GM21717 (cell line): ENCODE results near the gene P2RX5.

ENCODE experiments used
- ATAC-seq: cut with Tn5 transposase; IDR thresholded peaks from one replicate; pipeline ENCODE4 v1.9.1; 2021; ENCODE audit warnings: mild to moderate bottlenecking, moderate library complexity; ENCODE audit not compliant: unreplicated experiment

Gene P2RX5

GRCh38 chr17:3683054-3683511, 12.9 kb downstream of the P2RX5 start:
- ATAC-seq, result no peak

- no peak for ATAC-seq
These were observed 13.9 kb downstream of the P2RX5 start for GRCh38 chr17:3682033-3682432.

- ATAC-seq, result no peak
These were observed 14.4 kb downstream of the P2RX5 start for GRCh38 chr17:3681565-3681964.

- no peak for ATAC-seq
These were observed 14.9 kb downstream of the P2RX5 start for GRCh38 chr17:3681057-3681456.

GRCh38 chr17:3679531-3680126, 16.3 kb downstream of the P2RX5 start:
- ATAC-seq, result no peak

- no peak for ATAC-seq
These were observed 17.0 kb downstream of the P2RX5 start for GRCh38 chr17:3678821-3679530.

GRCh38 chr17:3678095-3678820, 17.7 kb downstream of the P2RX5 start:
- no peak for ATAC-seq

DNA sequence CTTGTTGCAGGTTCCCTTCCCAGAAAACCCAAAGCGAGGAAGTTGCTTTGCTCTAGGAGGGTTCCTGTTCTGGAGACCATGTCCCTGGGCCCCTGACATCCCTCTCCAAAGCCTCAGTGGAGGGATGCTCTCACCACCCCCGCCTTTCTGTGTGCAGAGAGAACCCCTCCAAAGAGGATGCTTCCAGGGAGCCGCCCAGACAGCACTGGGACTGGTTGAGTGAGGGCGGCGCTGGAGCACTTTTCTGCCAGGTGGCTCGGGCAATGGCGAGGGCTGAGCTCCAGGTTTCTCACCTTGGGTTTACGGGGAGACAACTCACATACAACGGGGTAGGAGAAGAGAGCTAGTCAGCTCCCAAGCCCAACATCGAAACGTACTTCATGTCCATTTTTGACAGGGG, 20.1 kb downstream of the P2RX5 start:
- no peak for ATAC-seq

GRCh38 chr17:3672571-3672970, 23.4 kb downstream of the P2RX5 start:
- no peak for ATAC-seq

DNA sequence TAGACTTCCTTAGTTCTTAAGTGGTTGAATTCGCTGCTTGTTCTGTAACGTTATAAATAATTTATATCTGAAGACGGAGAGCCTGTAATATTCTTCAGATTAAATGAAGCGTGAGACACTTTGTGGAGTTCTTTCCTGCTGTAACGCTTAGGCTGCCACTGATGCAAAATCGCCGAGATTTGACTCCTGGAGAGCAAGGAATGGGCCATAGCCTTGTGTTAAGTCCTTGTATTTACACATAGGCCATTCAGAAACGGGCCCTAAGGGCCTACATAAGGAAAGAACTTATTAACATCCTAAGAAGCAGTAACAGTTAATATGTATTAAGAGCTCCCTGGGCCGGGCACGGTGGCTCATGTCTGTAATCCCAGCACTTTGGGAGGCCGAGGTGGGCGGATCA, 26.4 kb downstream of the P2RX5 start:
- ATAC-seq, result no peak

GRCh38 chr17:3669085-3669347, 26.9 kb downstream of the P2RX5 start:
- ATAC-seq, result peak; percentile 21

DNA sequence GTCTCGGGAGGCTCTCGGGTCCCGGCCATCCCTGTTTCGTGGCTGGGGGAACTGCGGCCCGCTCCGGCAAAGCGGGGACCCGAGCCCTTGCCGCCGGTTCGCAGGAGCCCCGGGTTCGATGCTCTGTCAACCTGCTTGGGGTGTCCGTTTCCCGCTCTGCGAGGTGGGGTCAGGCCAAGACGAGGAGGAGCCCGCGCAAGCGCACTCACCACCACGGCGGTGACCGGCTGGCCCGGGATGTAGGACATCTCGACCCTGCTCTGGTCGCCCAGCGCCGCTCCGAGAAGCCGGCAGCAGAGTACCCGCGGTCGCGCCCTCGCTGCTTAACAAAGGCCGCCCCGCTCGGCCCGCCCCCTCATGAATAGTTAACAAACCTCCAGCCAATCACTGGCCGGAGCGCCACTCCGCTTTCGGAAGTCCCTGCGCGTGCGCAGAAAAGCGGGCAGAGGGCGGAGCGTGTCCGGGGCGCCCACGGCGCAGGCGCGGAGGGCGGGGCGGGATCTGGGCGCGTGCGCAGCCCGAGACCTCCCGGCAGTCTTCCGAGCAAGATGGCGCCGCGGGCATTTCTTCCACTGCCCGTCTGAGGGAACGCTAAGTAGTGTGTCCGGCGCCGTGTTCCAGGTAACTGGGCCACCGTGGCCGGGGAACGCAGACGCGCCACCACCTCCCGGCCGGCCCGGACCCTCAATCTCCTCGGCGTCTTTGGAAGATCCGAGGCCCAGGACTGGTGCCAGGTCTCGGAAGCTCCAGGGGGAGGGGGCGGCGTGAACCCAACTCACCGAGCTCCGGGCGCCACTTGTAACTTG, 27.5 kb downstream of the P2RX5 start, which contains the start of the genes EMC6 and TAX1BP3:
Gene EMC6 (plus strand): TSS at position 534 of the 806 bp plus-strand sequence. CDS start 335 bp downstream, outside the sequence.
Gene TAX1BP3 (minus strand): TSS at position 300 of the 806 bp plus-strand sequence. CDS start 52 bp downstream, at position 248.
- ATAC-seq, result peak; percentile 74

DNA sequence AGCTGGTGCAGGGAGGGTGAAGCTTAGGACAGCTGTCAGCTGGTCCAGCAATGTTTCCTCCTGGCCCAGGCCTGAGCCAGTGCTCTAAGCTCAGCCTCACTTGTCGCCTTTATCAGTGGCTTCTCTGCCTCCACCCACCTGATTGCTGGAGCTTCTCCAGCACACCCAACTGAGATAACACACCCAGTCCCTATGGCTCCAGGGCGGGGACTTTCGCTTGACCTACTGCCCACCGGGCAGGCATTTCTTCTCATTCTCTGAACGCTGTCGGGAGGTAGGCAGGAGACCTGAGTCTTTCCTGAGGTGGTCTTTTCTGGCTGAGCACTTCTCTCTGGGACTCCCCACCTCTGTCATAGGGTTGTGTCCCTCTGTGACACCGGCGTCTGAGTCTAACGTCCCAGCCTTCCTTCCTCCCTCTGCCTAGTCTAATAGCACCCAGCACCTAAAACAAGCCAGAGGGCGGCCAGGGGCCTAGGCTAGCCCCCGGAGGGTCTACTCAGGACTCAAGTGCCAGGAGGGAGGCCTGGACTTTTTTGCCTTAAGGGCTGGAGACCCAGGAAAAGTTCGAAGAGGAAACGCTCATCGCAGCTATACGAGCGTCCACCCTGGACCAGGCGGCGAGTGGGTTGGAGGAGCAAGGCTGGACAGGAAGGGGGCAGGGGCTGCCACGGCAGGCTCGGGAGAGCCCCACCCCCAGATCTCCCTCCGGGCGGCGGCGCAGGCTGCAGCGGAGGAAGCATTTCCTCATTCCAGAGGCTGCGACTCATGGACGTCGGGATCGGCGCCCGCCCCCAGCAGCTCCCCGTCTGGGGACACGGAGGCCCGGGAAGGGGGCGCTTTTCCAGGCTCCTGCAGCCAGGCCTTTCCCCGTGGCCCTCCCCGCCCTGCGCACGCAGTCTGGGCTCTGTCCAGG, 28.3 kb downstream of the P2RX5 start:
- peak; percentile 6 for ATAC-seq

DNA sequence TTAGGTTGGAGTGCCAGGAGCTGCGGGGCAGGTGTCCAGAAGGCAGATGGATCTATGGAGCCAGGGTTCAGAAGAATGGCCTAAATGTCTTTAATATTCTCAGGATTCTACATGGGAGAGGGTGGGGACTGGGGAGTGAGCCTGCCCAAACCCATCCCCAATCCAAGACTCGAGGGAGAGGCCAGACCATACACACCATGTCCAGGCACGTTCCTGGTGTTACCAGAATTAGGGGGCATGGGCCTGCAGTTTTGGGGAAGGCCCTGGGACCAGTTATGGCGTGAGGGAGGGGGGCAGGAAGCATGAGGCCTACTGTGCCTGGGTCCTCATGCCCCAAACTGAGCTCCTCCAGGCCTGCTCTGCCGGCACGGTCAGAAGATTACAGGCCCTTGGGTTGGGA, 29.4 kb downstream of the P2RX5 start:
- ATAC-seq, result no peak

DNA sequence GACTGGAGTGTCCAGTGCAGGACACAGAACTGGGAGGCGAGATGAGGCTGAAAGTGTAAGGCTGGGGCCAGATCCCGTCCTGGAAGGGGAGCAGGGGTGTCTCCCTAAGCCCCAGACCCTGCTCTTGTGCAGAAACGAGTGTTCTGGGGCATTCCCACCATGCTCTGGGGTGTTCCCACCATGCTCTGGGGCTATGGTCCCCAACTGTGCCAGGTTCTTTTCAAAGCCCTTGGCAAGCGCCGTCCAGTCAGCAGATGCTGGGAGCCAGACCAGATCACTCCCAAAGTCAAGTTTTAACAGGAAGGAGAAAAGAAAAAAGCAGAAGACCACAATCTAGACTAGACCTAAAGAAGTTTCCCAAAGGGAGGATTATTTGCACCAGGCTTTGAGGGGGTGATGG, 30.1 kb downstream of the P2RX5 start:
- no peak for ATAC-seq

- no peak for ATAC-seq
These were observed 32.6 kb downstream of the P2RX5 start for GRCh38 chr17:3663102-3664011.

GRCh38 chr17:3660311-3660891, 35.6 kb downstream of the P2RX5 start:
- no peak for ATAC-seq

- no peak for ATAC-seq
These were observed 36.3 kb downstream of the P2RX5 start for GRCh38 chr17:3659541-3660111.
